DMS53 (cell line): ENCODE data around the gene GPRC5A.
"Not testable (repeated sequence)": the region's sequence is repeated elsewhere in the genome, so short reads cannot be mapped to it uniquely, and the experiment has no call there.

Experiments
- DNase-seq: peaks from one replicate; lab custom pipeline; 2025; lab: John Stamatoyannopoulos, UW

Gene GPRC5A, protein sequence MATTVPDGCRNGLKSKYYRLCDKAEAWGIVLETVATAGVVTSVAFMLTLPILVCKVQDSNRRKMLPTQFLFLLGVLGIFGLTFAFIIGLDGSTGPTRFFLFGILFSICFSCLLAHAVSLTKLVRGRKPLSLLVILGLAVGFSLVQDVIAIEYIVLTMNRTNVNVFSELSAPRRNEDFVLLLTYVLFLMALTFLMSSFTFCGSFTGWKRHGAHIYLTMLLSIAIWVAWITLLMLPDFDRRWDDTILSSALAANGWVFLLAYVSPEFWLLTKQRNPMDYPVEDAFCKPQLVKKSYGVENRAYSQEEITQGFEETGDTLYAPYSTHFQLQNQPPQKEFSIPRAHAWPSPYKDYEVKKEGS

DNA sequence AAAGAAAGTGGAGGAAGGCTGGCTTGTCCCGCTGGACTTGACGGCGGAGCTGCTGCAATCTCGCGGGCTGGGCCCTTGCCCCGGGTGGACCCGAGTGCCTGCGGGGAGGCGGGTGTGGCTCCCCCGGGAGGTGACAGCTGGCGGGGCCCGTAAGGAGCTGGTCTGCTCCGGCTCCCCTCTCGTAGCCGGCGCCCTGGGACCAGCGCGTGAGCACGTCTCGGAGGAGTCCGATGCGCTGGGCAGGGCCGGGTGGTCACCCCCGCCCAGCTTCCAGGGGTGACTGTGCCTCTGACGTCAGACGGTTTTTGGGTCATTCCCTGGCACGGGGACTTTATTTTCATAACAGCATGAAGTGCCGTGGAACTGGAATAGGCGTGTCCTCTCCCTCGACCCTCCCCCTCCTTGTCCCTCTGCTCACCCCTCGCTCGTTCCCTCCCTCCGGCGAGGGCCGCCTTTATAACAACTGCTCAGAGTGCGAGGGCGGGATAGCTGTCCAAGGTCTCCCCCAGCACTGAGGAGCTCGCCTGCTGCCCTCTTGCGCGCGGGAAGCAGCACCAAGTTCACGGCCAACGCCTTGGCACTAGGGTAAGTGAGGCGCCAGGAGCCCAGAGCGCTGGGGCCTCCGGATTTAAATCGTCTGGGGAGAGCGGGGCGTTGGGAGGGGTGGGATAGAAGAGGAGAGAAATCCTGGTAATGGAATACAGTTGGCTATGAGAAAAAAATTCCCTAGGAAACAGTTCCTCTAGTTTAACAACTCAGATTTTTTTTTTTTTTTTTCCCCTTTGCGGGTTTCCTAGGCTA is at the start of gene GPRC5A:
TSS of gene GPRC5A (plus strand) at position 483 of the 801 bp plus-strand sequence. CDS start 16,688 bp downstream, outside the sequence.
- peak; percentile 87 for DNase-seq

DNA sequence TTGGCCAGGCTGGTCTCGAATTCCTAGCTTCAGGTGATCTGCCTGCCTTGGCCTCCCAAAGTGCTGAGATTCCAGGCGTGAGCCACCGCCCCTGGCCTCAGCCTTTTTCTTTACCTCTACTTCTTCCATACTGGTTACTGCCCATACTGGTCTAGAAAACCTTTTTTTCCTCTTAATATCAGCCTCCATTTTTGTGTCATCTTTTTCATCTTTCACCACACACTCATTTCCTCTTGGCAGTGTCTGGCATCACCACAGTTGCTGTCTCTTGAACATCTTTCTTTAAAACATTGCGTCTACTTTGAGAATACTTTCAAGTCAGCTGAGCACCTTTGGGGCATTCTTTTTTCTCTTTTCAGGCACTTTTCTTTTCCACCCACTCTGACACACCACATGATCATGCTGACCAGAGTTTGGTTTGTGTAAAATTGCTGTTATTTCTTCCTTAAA is 45.5 kb upstream of the GPRC5A start:
- DNase-seq: no peak

DNA sequence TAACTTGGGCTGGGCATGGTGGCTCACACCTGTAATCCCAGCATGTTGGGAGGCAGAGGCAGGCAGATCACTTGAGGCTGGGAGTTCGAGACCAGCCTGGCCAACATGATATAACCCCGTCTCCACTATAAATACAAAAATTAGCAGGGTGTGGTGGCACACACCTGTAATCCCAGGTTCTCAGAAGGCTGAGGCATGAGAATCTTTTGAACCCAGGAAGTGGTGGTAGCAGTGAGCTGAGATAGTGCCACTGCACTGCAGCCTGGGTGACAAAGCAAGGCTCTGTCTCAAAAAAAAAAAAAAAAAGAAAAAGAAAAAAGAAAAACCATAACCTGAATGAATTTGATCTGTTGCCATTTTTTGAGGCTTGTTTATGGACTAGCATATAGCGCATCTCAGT is 44.6 kb upstream of the GPRC5A start:
- not testable (repeated sequence) for DNase-seq

DNA sequence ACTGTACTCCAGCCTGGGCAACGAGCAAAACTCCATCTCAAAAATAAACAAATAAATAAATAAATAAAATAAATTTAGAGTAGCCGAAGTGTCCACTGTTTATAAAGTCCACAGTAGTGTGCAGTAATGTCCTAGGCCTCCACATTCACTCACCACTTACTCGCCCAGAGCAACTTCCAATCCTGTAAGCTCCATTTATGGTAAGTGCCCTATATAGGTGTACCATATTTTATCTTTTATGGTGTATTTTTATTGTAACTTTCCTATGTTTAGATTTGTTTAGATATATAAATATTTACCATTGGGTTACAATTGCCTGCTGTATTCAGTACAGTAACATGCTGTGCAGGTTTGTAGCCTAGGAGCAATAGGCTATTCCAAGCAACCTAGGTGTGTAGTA is 37.9 kb upstream of the GPRC5A start:
- no peak for DNase-seq

DNA sequence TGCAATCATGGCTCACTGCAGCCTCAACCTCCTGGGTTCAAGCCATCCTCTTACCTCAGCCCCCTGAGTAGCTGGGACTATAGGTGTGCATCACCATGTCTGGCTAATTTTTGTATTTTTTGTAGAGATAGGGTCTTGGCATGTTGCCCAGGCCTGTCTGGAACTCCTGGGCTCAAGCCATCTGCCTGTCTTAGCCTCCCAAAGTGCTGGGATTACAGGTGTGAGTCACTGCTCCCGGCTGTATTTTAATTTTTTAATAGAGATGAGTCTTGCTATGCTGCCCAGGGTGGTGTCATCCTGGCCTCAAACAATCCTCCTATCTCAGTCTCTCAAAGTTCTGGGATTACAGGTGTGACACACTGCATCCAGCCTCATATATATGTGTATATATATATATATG is 31.7 kb upstream of the GPRC5A start:
- peak; percentile 51 for DNase-seq

DNA sequence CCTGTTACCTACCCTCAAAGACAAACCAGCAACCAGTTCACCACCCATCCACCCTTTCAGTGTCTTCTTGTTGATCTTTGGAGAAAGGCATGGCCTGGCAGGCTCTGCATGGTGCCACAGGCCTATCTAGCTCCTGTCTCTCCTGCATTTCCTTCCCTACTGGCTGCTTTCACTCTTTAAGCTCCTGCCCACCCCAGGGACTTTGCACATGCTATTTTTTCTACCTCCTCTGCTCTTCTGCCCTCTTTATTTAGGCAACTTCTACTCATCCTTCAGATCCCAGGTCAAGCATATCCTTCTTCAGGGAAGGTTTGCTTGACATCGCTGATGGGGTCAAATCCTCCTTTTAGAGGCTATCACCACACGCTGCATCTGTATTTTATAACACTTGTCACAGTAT is 27.1 kb upstream of the GPRC5A start:
- DNase-seq: no peak

DNA sequence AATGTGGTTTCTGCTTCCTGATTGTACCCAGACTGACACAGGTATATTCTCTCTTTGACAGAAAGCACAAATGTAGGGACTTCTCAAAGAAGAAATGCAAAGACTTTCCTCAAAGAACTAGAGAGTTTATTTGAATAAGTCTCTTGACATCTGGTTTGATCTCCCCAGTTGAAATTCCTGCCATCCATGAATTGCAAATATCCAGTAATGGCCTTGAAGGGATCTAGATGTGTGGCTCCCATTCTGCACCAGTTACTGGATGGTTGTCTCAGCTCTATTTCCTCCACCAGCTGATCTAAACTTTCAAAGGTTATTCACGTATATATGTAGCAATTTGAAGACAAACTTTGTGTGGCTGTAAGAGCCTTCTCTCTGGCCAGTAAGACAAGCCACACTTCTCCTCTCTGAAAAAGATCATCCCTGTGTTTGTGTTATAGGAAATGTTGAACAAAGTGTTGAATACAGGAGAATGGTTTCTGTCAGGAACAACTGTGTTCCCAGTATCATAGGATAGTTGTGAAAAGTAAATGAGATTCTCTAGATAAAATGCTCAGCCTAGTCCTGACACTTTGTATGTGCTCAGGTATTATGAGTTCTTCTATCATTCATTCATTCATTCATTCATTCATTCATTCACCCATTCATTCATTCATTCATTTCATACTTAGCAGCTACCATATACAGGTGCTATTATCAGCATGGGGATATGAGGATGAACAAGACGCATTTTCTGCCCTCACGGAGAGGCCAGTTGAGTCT is 22.7 kb upstream of the GPRC5A start:
- DNase-seq: no peak

DNA sequence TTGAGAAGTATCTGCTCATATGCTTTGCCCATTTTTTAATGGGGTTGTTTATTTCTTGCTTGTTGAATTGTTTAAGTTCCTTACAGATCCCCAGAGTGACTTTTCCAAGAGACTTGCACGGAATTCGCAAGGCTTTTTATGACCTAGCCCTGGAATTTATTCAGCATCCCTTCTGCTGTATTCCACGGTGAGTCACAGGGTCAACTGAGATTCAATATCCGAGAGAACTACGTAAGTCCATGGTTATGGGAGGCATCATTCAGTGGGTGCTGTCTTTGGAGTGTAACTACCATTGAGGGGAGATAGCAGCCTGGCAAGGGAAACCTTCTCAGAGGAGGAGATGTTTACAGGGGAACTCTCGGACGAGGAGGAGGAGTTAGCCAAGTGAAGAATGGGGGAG is 20.9 kb upstream of the GPRC5A start:
- no peak for DNase-seq

DNA sequence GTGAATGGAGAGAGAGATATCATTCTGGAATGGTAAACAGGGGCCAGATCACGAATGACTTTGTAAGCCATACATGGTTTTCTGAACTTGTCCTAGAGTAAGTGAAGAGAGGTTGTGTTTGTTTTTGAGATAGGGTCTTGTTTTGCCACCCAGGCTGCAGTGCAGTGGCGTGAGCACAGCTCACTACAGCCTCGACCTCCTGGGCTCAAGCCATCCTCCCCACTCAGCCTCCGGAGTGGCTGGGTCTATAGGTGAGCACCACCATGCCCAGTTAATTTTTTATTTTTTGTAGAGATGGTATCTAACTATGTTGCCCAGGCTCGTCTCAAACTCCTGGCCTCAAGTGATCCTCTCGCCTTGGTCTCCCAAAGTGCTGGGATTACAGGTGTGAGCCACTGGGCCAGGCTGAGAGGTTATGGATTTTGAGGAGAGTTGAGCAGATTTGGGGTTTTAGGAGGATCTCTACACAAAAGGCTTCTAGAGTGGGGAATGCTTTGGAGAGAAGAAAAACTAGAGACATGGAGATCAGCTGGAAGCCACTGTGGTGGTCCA is 19.7 kb upstream of the GPRC5A start:
- DNase-seq: no peak

DNA sequence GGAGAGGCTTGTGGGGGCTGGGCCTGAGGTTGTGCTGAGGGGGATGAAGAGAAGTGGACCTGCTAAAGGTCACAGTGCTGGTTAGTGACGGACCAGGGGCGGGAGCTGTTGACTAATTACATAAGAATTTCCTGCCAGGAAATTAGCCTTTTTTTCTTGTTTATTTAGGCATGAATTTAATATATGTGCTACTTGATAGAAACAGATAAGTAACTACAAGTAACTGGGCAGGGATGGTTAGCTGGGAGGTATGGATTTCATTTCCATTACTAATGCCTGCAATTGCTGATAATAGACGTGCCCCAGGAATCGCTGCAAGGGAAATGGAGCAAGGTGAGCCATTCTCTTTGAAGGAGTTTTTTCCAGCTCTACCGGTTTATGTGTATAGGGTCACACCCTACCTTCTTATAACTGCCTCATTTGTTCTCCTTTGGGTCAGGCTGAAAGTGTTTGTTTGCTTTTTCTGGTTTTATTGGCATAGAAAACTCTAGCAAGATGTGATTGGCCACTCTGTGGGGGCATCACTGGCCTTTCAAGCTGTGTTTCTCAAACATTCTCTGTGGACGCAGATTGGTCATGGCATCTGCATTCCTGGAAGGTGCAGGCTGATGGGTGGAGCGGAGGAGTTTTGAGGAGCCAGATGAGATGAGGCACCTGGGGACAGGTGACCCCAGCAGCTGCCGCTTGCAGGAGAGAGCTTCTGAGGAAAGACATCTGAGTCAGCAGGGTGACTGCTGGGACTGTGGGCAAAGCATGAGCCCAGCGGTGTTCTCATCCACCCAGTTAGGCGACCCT is 19.0 kb upstream of the GPRC5A start:
- DNase-seq: peak; percentile 88

DNA sequence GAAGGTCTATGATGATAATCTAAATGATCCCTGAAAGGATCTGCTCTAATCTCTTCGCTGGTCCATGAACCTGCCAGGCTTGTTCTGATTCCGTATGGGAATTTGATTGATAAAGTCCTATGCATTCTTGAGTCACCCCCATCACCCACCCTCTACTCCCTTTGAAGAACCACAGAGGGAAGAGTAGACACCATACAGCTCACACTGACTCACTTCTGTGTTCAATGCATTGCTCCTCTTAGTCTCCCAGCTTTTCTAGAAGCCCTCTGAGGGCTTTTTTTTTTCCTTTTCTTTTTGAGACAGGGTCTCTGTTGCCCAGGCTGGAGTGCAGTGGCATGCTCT is 18.5 kb upstream of the GPRC5A start:
- DNase-seq: no peak

DNA sequence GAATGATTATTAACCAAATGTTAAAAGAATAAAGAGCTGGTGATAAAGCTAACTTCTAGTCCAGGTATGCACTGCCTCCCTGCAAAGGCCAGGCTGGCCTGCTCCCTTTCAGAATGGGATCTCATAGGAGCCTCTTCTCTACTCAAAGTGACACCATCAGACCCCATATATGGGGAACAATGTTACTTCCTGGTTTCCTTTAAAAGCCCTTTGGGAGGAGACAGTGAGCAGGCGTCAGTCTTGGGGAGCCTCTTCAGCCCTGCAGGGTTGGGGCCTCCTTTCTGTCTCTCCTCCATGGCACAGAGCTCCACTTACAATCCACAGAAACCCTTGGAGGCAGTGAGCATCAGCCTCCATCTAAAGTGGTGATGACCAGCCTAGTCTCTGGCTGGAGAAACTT is 17.3 kb upstream of the GPRC5A start:
- no peak for DNase-seq

DNA sequence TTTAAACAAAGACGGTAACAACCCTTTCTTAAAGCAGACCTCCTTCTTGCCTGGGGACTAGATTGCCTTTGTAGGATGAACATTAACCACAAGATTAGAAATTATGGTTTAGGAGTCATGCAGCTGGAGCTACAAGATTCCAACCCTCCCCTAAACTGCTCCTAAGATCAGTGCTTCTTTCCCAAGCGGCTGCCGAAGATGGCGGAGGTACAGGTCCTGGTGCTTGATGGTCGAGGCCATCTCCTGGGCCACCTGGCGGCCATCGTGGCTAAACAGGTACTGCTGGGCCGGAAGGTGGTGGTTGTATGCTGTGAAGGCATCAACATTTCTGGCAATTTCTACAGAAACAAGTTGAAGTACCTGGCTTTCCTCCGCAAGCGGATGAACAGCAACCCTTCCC is 16.1 kb upstream of the GPRC5A start:
- not testable (repeated sequence) for DNase-seq

DNA sequence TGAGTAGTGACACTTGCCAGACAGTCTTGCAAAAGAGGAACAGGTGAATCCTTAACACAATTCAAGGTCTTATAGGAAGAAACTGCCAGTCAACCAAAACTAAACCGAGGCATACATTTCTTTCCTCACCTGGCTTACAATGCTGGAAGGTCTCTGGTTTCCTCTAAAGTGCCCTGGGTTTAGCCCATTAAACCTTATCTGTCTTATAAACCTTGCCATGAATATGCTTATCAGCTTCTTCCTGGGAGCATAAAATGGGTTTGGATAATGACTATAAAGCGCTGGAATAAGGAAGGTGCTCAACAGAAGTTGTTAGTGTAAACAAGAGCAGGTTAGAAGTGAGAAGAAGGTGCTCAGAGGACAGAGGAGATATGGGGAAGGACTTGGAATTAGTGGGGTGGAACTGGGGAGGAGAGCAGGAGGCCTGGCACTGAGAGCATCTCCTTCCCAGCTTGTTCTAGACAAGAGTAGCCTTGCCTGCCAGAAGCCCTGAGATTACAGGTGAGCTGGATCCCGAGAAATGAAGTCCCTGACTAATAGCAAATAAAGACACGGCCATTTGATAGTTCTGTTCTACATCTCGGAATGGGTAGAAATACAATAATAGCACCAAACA is 14.1 kb upstream of the GPRC5A start:
- DNase-seq: no peak

DNA sequence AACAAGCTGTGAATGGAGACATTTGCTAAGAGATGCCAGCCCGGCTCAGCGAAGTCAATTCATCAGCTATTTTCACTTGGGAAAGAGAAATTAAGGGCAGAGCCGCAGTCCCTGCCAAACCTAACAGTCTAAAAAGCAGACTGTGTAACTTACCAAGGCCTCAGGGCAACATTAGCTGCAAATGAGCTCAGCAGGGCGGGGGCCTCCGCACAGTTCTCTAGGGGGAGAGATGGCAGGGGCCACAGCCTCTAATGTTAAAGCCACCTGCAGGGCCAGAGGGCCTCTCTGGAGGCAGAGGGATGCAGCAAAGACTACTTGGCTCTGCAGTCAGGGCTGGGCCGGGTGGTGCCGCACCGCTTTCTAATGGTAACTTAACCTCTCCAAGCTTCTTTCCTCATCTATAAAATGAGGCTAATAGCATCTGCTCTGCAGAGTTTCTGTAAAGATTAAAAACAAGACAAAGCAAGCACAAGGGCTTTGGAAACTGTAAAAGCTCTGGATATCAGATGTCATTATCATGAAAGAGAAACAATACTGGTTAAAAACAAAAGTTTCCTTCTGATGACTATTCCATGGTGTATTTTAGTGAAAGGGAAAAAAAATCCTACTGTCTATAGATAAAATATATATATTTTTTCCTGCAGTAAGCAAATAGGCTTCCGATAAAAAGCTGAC is 13.4 kb upstream of the GPRC5A start:
- DNase-seq: no peak

DNA sequence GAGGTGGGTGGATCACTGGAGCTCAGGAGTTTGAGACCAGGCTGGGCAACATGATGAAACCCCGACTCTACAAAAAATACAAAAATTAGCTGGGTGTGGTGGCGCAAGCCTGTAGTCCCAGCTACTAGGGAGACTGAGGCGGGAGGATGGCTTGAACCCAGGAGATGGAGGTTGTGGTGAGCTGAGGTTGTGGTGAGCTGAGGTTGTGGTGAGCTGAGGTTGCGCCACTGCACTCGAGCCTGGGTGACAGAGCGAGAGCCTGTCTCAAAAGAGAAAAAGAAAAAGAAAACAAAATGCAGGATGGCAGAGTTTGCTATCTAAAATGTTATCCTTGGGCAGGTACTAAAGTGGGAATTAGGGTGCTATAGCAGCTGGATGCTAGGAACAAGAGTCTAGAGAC is 10.8 kb upstream of the GPRC5A start:
- no peak for DNase-seq

DNA sequence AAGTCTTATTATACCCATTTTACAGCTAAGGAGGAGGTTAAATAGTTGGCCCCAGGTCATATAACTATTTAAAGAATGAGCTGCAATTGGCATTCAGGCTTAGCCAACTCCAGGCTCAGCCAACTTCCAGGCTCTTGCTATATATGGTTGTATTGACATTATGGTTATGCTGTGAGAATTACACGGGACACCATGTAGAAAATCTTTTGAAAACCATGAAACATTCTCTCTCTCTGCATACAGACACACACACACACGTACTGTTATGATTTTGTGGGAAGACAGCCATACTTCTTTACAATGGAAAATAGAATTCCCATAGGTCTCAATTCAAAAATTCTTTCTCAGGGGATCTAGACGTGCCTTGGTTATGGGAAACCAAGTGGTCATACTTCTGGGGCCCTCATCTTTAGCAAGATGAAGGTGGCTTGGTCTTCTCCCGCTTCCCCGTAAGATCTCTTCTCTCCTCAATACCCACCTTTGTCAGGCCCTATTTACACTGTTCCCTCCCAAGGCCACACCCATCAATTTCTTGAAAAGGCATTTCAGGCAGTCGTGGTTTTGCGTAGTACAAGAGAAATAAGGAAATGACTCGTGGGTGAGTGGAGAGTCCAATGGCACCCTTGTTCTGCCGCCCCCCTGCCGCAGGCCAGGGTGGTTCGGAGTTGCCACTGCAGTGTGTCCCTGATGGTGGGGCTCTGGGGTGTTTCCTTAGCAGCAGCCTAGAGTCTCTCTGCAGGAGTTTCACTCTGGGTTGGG is 10.0 kb upstream of the GPRC5A start:
- DNase-seq: no peak

DNA sequence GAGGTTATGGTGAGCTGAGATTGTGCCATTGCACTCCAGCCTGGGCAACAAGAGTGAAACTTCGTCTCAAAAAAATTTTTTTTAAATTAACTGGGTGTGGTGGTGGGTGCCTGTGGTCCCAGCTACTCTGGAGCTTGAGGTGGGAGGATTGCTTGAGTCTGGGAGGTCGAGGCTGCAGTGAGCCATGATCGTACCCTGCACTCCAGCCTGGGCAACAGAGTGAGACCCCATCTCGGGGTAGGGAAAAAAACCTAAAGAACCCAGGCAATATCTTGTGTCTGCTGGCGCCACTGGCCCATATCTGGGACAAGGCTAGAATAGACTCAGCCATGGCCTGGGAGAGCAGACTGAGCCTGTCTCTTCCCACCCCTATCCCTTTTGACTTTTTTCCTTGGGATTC is 9.1 kb upstream of the GPRC5A start:
- DNase-seq: no peak

DNA sequence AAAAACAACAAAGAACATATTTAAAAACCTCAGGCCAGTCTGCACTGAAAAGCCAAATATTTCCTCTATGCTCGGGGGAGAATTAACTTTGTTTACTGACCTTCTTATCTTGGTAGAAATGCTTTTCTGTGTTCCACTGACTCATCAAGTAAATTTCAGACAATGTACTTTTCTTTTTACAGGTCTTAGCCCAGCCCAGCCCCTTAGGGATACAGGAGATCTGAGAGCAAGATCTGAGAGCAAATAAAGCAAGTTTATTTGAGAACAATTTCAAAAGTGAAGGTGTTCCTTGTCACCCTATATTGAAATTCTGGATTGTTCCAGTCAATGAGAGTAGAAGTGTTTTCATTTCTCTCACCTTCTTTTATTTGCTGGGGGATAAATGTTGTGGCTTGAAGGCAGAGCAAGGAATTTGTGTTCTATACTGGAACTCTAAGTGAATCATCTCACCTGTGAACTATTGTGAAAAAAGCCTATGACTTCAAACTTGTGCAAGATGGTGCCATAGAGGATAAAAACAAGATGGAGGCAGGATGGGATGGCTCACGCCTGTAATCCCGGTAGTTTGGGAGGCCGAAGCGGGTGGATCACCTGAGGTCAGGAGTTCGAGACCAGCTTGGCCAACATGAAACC is 7.9 kb upstream of the GPRC5A start:
- peak; percentile 58 for DNase-seq
